ENCODE results near the gene SOX10. TPM values are rescaled to one million over a fixed set of nuclear protein-coding genes. Genes with fewer than 3 reads are reported as not detected.

Gene SOX10
- total RNA-seq, 2 experiments from 2014 or later = not detected

GRCh38 chr22:37990301-37990700, 5.9 kb upstream of the SOX10 start:
- Mint-ChIP-seq H3K9me3 (no peaks in the 10 kb centered on the region), H3K27ac (no peak overlapping the region), H3K36me3 (ENCODE audit: low read depth) (no peaks in the 10 kb centered on the region), H3K4me3 (no peak overlapping the region), H3K4me1 (ENCODE audit: low read depth) (no peaks in the 10 kb centered on the region), H3K27me3 (no peaks in the 10 kb centered on the region)
- no peak overlapping the region for H3K27ac ChIP-seq (ENCODE audit: low read depth in 1 of 2, low read length in 2 of 2)
- no peaks in the 10 kb centered on the region for H3K36me3 ChIP-seq (ENCODE audit: insufficient read depth, low read length)
- DNase-seq = no peak
- no peak overlapping the region for H3K4me3 ChIP-seq (ENCODE audit: low read length)
- POLR2A ChIA-PET = no interaction called here
- intact Hi-C loops (cut with DNase I, micrococcal nuclease) = no loop called here
- no peak for ATAC-seq (ENCODE audit: poor library complexity)
- CTCF ChIA-PET = no interaction called here
- no peaks in the 10 kb centered on the region for H3K9me3 ChIP-seq (ENCODE audit: control insufficient read depth in 1 of 2, insufficient read depth in 1 of 2, low read length in 2 of 2)
- no peak for TF ChIP-seq CTCF (IDR thresholded peaks at IDR 0.05)
- H3K27me3 ChIP-seq (ENCODE audit: control insufficient read depth in 1 of 2, insufficient read depth in 2 of 2, low read length in 2 of 2) = no peaks in the 10 kb centered on the region
- H3K4me1 ChIP-seq (ENCODE audit: insufficient read depth, low read length) = peaks cover 2% of the 10 kb centered on the region

DNA sequence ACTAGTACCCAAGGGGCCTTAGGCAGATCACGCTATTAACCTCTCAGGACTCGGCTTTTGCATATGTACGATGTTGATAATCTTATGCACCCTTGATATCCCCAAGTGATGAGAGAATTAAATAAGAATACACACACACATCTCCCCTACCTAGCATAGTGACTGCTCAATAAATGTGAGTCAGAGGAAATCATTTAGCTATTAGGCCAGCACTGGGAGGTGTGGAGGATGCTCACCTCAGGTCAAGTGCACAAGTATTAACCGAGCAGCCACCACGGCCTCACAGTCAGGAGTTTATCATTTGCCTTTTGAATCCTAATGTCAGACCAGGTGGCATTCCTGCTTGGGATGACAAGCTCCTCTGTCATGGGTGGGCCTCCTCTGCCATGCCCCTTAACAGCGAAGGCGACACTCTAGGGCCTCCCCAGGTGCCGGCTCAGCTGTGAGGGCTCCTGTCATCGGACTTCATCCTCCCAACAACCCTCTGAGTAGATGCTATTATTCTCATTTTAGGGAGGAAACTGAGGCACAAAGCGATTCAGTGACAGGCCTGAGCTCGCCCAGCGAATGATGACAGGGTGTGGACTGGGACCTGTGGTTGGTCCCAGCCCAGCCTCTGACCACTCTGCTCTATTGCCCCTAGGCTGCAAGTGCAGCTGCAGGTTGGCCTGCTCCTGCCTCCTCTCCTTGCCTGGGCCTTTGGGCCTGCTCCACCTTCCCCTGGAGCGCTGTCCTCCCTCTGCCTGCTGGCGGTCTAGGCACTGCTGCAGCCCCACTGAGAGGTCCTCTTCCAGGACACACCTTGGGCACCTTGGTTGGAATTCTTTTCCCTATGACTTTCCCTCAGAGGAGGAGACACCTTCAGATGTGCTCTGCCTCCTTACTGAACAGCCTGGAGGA, 5.0 kb upstream of the SOX10 start:
- Histone ChIP-seq H3K4me3 (ENCODE audit: low read length) (no peak overlapping the region), H3K4me1 (ENCODE audit: insufficient read depth, low read length) (peaks cover 2% of the 10 kb centered on the region), H3K9me3 (ENCODE audit: control insufficient read depth in 1 of 2, insufficient read depth in 1 of 2, low read length in 2 of 2) (no peaks in the 10 kb centered on the region), H3K36me3 (ENCODE audit: insufficient read depth, low read length) (no peaks in the 10 kb centered on the region), H3K27ac (ENCODE audit: low read depth in 1 of 2, low read length in 2 of 2) (no peak overlapping the region), H3K27me3 (ENCODE audit: control insufficient read depth in 1 of 2, insufficient read depth in 2 of 2, low read length in 2 of 2) (no peaks in the 10 kb centered on the region)
- H3K4me3 Mint-ChIP-seq = no peak overlapping the region
- no peaks in the 10 kb centered on the region for H3K4me1 Mint-ChIP-seq (ENCODE audit: low read depth)
- no peak overlapping the region for H3K27ac Mint-ChIP-seq
- DNase-seq = no peak
- H3K9me3 Mint-ChIP-seq = no peaks in the 10 kb centered on the region
- no peak for ATAC-seq (ENCODE audit: poor library complexity)
- POLR2A ChIA-PET = no interaction called here
- no peaks in the 10 kb centered on the region for H3K36me3 Mint-ChIP-seq (ENCODE audit: low read depth)
- CTCF ChIA-PET = no interaction called here
- intact Hi-C loops (cut with DNase I, micrococcal nuclease) = no loop called here
- TF ChIP-seq CTCF (IDR thresholded peaks at IDR 0.05) = no peak
- H3K27me3 Mint-ChIP-seq = no peaks in the 10 kb centered on the region

- Histone ChIP-seq H3K27me3 (ENCODE audit: control insufficient read depth in 1 of 2, insufficient read depth in 2 of 2, low read length in 2 of 2) (no peaks in the 10 kb centered on the region), H3K36me3 (ENCODE audit: insufficient read depth, low read length) (no peaks in the 10 kb centered on the region), H3K4me3 (ENCODE audit: low read length) (no peak overlapping the region), H3K9me3 (ENCODE audit: control insufficient read depth in 1 of 2, insufficient read depth in 1 of 2, low read length in 2 of 2) (peaks cover 0 to 4% of the 10 kb centered on the region in 2 experiments), H3K27ac (ENCODE audit: low read depth in 1 of 2, low read length in 2 of 2) (no peak overlapping the region), H3K4me1 (ENCODE audit: insufficient read depth, low read length) (no peaks in the 10 kb centered on the region)
- intact Hi-C loops (cut with DNase I, micrococcal nuclease) = no loop called here
- H3K9me3 Mint-ChIP-seq = no peaks in the 10 kb centered on the region
- H3K4me1 Mint-ChIP-seq (ENCODE audit: low read depth) = no peaks in the 10 kb centered on the region
- TF ChIP-seq CTCF (IDR thresholded peaks at IDR 0.05) = no peak
- ChIA-PET CTCF (no interaction called here), POLR2A (no interaction called here)
- H3K27me3 Mint-ChIP-seq = no peaks in the 10 kb centered on the region
- no peak overlapping the region for H3K27ac Mint-ChIP-seq
- H3K36me3 Mint-ChIP-seq (ENCODE audit: low read depth) = peaks cover 7% of the 10 kb centered on the region
- H3K4me3 Mint-ChIP-seq = no peak overlapping the region
- no peak for DNase-seq
- no peak for ATAC-seq (ENCODE audit: poor library complexity)
Measured at GRCh38 chr22:37986371-37986770, 2.0 kb upstream of the SOX10 start.
